ENCODE measurements around the gene PRSS22.

The PRSS22 gene

DNA sequence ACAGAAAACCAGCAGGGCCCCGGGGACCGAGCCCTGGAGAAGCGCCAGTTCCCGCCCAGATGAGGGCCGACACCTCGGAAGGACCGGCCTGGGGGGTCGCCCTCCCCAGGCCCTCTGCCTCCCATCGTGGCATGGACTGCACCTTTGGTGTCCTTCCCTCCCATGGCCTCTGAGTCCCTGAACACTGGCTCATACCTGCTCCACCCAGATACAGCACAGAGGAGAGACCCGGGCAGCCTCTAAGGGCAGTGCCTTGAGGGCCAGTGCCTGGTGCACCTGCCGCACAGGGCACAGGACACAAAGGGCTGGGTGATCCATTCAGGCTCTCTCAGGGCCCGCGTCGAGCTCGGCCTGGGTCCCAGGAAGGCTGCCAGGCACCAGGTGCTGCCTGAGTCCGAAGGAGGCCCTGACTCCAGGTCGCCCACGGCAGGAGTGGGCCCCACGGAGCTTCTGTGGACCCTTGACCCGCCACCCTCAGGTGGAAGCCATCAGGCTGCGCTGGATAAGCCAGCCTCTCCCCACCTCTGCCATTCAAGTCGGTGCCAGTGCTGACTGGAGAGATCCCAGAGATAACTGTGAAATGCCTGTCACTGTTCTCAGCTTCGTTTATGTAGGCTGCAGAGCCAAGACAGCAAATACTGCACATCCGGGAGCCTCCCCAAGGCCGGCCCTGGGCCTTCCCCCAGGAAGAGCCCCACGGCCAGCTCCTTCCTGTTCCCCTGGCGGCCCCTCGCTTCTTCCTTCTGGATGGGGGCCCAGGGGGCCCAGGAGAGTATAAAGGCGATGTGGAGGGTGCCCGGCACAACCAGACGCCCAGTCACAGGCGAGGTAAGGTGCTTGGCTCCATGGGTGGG, 28.2 kb downstream of the PRSS22 start, which contains the start of gene ZG16B:
Gene ZG16B, plus strand, starts transcription at position 803 of the 854 bp plus-strand sequence. CDS start 139 bp downstream, outside the sequence.
- no peak for DNase-seq (ENCODE audit: low spot score)

GRCh38 chr16:2828876-2829430, 29.0 kb downstream of the PRSS22 start:
- DNase-seq (ENCODE audit: low spot score), result no peak

GRCh38 chr16:2828521-2828840, 29.5 kb downstream of the PRSS22 start:
- DNase-seq (ENCODE audit: low spot score), result no peak

GRCh38 chr16:2827831-2828520, 30.0 kb downstream of the PRSS22 start:
- no peak for DNase-seq (ENCODE audit: low spot score)

GRCh38 chr16:2827374-2827791, 30.6 kb downstream of the PRSS22 start:
- DNase-seq (ENCODE audit: low spot score), result no peak

DNA sequence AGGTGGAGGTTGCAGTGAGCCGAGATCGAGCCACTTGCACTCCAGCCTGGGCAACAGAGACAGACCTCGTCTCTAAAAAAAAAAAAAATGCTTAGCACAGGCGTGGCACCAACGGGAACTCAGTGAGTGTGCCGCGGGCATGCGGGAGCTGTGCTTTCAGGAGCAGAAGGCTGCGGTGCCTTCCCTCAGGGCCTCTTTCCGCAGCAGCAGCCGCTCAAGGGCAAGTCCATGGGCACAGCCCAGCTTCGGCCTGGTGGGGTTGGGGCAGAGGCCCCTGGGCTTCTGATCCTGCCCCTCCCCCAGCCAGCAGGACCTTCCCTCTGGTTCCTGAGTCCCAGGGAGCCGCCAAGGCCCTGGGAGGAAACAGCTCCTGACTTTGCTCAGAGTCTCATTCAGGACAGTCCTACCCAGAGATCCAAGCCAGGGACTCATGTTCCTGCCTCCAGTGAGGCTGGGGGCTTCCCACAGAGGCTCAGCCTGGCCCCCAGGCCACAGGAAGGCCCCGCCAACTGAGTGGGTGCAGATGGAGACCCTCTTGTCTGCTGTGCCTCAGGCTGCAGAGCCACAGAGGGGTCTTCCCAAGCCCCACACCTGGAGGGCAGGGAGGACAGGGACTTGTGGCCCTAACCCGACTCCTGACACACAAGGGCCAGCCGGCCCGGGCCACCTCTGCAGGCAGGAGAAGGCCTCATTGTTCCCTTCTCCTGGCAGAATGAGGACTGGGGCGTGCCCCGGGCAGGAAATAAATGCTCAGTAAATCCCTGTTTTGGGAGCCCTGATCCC, 31.2 kb downstream of the PRSS22 start:
- no peak for DNase-seq (ENCODE audit: low spot score)

GRCh38 chr16:2825906-2826305, 32.1 kb downstream of the PRSS22 start:
- no peak for DNase-seq (ENCODE audit: low spot score)

DNA sequence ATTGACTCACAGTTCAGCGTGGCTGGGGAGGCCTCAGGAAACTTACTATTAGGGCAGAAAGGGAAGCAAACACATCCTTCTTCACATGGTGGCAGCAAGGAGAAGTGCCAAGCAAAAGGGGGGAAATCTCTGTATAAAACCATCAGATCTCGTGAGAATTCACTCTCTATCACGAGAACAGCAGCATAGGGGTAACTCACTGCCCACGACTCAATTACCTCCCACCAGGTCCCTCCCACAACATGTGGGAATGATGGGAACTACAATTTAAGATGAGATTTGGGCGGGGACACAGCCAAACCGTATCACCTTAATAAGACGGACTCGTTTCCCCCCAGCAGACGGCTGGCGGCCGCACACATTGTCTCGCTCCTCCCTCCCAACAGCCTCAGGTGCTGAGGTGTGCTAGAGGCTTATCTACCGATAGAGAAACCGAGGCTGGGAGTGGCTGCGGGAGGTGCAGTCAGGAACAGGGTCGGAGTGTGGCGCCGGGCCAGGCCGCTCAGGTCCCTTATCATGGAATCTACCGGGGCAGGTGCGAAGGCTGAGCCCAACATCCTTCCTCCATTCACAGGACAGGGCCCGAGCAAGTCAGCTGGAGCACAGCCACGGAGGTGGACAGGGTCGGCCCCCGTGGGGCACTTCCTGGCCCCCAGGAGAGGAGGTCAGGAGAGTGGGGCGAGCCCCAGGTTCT, 32.8 kb downstream of the PRSS22 start:
- DNase-seq (ENCODE audit: low spot score), result no peak

DNA sequence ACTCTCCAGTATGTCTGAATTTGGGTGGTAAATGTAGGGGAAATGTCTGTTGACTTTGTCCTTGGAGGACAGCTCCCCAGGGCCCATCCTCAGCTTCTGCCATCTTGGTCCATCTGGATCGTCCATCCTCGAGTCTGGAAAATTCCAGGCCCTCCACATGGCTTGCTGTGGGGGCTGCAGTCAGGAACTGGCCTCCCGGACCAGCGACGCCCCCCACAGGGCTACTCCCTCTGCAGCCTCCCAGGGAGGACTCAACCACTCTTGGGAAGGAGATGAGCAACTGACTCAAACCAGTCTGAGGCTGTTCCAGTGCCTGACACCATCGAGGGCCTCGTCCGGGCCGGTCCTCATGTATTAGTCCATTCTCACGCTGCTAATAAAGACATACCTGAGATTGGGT, 33.3 kb downstream of the PRSS22 start:
- DNase-seq (ENCODE audit: low spot score), result no peak

DNA sequence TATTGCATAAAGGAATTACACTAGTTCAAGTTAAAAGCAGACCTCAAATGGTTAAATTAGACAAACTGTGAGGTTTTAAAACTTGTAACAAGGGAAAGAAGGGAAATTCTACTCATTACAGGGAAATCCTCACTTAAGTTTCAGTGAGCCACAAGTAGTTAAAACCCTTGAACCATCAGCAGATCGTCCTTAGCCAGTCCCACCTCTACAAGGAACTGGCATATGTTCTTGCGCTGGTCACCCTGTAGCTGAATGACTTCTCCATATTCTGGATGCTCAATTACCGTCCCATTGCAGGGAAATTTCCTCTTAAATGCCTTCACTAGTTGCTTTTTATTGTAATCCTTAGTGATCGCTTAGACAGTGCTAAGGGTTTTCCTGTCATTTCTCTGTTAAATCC, 35.5 kb downstream of the PRSS22 start:
- no peak for DNase-seq (ENCODE audit: low spot score)

GRCh38 chr16:2822158-2822495, 35.8 kb downstream of the PRSS22 start:
- no peak for DNase-seq (ENCODE audit: low spot score)

GRCh38 chr16:2821487-2822157, 36.3 kb downstream of the PRSS22 start:
- no peak for DNase-seq (ENCODE audit: low spot score)

GRCh38 chr16:2820836-2821486, 37.0 kb downstream of the PRSS22 start:
- DNase-seq (ENCODE audit: low spot score), result no peak

GRCh38 chr16:2819939-2820835, 37.8 kb downstream of the PRSS22 start:
- no peak for DNase-seq (ENCODE audit: low spot score)

DNA sequence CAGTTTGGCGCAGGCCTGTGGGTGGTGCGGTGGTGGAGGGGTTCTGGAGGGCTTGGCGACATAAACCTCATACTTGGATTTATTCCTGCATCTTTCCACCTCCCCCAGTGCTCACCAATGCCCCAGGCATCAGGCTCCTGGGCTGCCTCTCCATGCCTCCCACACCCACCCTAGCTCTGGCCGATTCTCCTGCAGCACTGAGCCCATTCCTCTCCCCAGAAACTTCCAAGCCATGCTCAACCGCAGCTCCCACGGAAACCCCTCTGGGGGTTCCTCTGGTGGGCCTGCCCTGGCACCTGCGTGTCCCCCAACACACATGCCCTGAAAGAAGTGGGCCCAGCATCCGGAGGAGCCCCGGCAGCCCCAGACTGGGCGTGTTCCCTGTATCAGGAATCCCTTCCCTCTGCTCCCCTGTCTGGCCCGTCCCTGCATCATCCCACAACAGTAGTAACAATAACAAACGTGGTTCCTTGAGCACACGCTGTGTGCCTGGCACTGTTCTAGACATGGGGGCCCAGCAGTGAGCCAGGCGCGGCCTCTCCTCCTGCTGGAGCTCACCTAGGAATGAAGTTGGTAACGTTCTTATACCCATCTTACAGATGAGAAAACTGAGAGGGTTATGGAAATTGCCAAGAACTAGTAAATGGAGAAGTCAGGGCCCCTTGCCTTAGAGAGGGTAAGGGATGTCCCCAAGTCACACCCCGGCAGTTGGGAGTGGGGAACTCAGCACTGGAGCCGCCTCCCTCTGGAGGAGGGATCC, 38.6 kb downstream of the PRSS22 start:
- DNase-seq (ENCODE audit: low spot score), result no peak

DNA sequence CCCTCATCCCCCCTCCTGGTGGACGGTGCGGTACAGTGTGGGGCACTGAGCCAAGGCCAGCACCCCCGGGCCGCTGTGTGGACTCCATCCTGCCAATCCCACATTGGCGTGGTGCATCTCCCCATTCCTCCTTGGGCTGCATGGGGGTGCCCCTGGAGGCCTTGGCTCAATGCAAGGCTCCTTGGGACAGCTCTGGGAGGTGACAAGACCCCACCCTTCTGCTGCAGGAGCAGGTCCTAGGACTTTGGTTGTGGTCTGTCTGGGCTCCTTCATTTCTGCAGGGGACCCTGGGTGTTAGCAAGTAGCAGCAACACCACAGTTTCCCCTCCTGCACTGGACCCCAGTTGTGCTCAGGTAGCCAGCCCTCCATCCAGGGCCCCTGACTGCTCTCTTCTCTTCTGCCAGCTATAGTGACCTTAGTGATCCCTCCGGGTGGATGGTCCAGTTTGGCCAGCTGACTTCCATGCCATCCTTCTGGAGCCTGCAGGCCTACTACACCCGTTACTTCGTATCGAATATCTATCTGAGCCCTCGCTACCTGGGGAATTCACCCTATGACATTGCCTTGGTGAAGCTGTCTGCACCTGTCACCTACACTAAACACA, 39.6 kb downstream of the PRSS22 start:
- DNase-seq (ENCODE audit: low spot score), result no peak

DNA sequence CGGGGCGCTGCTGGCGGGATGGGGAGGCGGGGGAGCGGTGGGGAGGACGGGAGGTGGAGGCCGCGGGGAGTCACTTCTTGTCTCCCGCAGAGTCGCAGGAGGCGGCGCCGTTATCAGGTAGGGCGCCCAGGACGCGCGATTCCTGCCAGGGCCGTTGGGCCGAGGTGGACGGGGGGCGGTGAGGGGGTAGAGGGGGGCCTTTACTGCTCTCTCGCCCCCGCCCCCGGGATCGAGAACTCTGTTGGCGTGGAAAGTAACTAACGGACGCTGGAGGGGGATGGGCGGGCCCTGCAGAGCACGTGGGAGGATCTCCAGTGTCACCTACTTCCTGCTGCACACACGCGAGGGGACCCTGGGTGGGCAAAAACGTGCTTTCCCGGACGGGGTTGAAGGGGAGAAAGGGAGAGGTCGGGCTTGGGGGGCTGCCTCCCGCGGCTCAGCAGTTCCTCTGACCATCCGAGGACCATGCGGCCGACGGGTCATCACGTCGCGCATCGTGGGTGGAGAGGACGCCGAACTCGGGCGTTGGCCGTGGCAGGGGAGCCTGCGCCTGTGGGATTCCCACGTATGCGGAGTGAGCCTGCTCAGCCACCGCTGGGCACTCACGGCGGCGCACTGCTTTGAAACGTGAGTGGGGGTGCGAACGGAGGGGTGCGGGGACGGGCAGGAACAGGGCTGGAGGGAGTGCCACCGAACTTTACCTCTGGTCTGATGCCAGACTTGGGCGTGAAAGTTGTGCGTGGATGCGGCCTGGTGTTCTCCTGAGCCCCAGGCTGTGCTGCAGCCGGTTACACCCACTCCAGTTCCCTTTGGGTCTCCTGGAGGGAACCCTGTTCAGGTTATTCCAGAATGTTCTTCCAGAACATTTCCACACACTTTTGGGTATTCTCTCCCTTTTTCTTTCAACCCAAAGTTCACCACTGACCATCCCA, 40.4 kb downstream of the PRSS22 start:
- DNase-seq (ENCODE audit: low spot score), result no peak

Data from RKO (cell line).